ENCODE data around the gene DMTF1.

GRCh38 chr7:87204933-87205332 lies 52.7 kb downstream of the DMTF1 start:
- TF ChIP-seq OSR1 (CRISPR knock-in tag; IDR thresholded peaks at IDR 0.05) = no peak
- TF ChIP-seq, protein P1, sequence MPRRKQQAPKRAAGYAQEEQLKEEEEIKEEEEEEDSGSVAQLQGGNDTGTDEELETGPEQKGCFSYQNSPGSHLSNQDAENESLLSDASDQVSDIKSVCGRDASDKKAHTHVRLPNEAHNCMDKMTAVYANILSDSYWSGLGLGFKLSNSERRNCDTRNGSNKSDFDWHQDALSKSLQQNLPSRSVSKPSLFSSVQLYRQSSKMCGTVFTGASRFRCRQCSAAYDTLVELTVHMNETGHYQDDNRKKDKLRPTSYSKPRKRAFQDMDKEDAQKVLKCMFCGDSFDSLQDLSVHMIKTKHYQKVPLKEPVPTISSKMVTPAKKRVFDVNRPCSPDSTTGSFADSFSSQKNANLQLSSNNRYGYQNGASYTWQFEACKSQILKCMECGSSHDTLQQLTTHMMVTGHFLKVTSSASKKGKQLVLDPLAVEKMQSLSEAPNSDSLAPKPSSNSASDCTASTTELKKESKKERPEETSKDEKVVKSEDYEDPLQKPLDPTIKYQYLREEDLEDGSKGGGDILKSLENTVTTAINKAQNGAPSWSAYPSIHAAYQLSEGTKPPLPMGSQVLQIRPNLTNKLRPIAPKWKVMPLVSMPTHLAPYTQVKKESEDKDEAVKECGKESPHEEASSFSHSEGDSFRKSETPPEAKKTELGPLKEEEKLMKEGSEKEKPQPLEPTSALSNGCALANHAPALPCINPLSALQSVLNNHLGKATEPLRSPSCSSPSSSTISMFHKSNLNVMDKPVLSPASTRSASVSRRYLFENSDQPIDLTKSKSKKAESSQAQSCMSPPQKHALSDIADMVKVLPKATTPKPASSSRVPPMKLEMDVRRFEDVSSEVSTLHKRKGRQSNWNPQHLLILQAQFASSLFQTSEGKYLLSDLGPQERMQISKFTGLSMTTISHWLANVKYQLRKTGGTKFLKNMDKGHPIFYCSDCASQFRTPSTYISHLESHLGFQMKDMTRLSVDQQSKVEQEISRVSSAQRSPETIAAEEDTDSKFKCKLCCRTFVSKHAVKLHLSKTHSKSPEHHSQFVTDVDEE (CRISPR knock-in tag; IDR thresholded peaks at IDR 0.05) = no peak
- TF ChIP-seq CSDC2 (CRISPR knock-in tag; IDR thresholded peaks at IDR 0.05) = no peak
- TF ChIP-seq, protein P2, sequence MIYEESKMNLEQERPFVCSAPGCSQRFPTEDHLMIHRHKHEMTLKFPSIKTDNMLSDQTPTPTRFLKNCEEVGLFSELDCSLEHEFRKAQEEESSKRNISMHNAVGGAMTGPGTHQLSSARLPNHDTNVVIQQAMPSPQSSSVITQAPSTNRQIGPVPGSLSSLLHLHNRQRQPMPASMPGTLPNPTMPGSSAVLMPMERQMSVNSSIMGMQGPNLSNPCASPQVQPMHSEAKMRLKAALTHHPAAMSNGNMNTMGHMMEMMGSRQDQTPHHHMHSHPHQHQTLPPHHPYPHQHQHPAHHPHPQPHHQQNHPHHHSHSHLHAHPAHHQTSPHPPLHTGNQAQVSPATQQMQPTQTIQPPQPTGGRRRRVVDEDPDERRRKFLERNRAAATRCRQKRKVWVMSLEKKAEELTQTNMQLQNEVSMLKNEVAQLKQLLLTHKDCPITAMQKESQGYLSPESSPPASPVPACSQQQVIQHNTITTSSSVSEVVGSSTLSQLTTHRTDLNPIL (CRISPR knock-in tag; IDR thresholded peaks at IDR 0.05; ENCODE audit: low read depth) = no peak
- TF ChIP-seq ZFP3 (CRISPR knock-in tag; IDR thresholded peaks at IDR 0.05) = no peak
- TF ChIP-seq, protein P3, sequence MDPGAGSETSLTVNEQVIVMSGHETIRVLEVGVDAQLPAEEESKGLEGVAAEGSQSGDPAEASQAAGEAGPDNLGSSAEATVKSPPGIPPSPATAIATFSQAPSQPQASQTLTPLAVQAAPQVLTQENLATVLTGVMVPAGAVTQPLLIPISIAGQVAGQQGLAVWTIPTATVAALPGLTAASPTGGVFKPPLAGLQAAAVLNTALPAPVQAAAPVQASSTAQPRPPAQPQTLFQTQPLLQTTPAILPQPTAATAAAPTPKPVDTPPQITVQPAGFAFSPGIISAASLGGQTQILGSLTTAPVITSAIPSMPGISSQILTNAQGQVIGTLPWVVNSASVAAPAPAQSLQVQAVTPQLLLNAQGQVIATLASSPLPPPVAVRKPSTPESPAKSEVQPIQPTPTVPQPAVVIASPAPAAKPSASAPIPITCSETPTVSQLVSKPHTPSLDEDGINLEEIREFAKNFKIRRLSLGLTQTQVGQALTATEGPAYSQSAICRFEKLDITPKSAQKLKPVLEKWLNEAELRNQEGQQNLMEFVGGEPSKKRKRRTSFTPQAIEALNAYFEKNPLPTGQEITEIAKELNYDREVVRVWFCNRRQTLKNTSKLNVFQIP (CRISPR knock-in tag; IDR thresholded peaks at IDR 0.05; ENCODE audit: borderline replicate concordance, low read depth) = no peak
- TF ChIP-seq ZNF8 (CRISPR knock-in tag; IDR thresholded peaks at IDR 0.05) = no peak
- no peak for TF ChIP-seq TOX (CRISPR knock-in tag; IDR thresholded peaks at IDR 0.05; ENCODE audit: borderline replicate concordance)
- TF ChIP-seq, protein P4, sequence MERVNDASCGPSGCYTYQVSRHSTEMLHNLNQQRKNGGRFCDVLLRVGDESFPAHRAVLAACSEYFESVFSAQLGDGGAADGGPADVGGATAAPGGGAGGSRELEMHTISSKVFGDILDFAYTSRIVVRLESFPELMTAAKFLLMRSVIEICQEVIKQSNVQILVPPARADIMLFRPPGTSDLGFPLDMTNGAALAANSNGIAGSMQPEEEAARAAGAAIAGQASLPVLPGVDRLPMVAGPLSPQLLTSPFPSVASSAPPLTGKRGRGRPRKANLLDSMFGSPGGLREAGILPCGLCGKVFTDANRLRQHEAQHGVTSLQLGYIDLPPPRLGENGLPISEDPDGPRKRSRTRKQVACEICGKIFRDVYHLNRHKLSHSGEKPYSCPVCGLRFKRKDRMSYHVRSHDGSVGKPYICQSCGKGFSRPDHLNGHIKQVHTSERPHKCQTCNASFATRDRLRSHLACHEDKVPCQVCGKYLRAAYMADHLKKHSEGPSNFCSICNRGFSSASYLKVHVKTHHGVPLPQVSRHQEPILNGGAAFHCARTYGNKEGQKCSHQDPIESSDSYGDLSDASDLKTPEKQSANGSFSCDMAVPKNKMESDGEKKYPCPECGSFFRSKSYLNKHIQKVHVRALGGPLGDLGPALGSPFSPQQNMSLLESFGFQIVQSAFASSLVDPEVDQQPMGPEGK (CRISPR knock-in tag; IDR thresholded peaks at IDR 0.05; ENCODE audit: borderline replicate concordance) = no peak
- TF ChIP-seq SNAI2 (CRISPR knock-in tag; IDR thresholded peaks at IDR 0.05) = no peak
- TF ChIP-seq ARNTL (CRISPR knock-in tag; IDR thresholded peaks at IDR 0.05; ENCODE audit: borderline replicate concordance, low read depth) = no peak
- no peak for TF ChIP-seq CSRNP3 (CRISPR knock-in tag; IDR thresholded peaks at IDR 0.05)
- TF ChIP-seq PPARA (CRISPR knock-in tag; IDR thresholded peaks at IDR 0.05; ENCODE audit: borderline replicate concordance) = no peak
- TF ChIP-seq ZNF70 (CRISPR knock-in tag; IDR thresholded peaks at IDR 0.05) = no peak

Measured in SK-N-SH treated with all-trans-retinoic acid at 6 μM for 48 hours (cell line).